GM12878 (cell line): Measurements from ENCODE around the gene METRN. TPM values are rescaled to one million over a fixed set of nuclear protein-coding genes. Genes with fewer than 3 reads are reported as not detected.

Source experiments
- ATAC-seq: fragments of 200-7000 bp; cut with Tn5 transposase; 3 replicates; pipeline ENCODE4 v1.9.1; 2020; ENCODE audit warnings: mild to moderate bottlenecking, moderate library complexity
- BruUV-seq: library from RNA; stranded (reverse); fragments of 400-500 nt; replicated peaks from 2 replicates; lab custom pipeline; 2021; lab: Mats Ljungman, UMichigan
- CTCF ChIA-PET: fragments of 300-600 bp; sonication (Branson Sonifier 250); formaldehyde crosslinking; extraction: SDS; loops from one replicate; lab custom pipeline; 2021; ENCODE audit warnings: inconsistent platforms; lab: Yijun Ruan, JAX
- POLR2A ChIA-PET: fragments of 350-600 bp; formaldehyde crosslinking; extraction: SDS; loops from one replicate; lab custom pipeline; 2021; ENCODE audit warnings: inconsistent platforms; lab: Charles Lee
- RAD21 ChIA-PET: fragments of 300-600 bp; sonication (Branson Sonifier 250); formaldehyde crosslinking; loops from one replicate; lab custom pipeline; 2023; ENCODE audit warnings: antibody characterized with exemption; ENCODE audit not compliant: unreplicated experiment; lab: Charles Lee
- SMC1A ChIA-PET: fragments of 300-600 bp; sonication (Branson Sonifier 250); formaldehyde crosslinking; loops from one replicate; lab custom pipeline; 2023; ENCODE audit not compliant: unreplicated experiment, uncharacterized antibody; lab: Charles Lee
- DNase-seq: peaks from one replicate; pipeline ENCODE4 v3.0.0-alpha.2; 2011; ENCODE audit warnings: low read depth, low spot score
- FAIRE-seq: peaks from 3 replicates; lab custom pipeline; 2011; peaks lifted over from hg19 to GRCh38; lab: Jason Lieb, UNC
- H2AFZ ChIP-seq: 2 replicates; pipeline ENCODE4 v1.6.0; 2011; ENCODE audit warnings: low read depth, low read length, control low read depth; ENCODE audit not compliant: control insufficient read depth
- H3K27ac ChIP-seq: 2 replicates; pipeline ENCODE4 v1.5.1; 2011; ENCODE audit warnings: control low read depth; ENCODE audit not compliant: control insufficient read depth, insufficient read depth
- H3K27me3 ChIP-seq, 2 experiments: replicated peaks in 1 of 2; 2 replicates each; pipeline versions ENCODE4 v1.6.0 to v1.6.1; 2011; ENCODE audit warnings: low read length in 1 of 2; ENCODE audit not compliant: control insufficient read depth in 2 of 2, insufficient read depth in 2 of 2
- H3K36me3 ChIP-seq, 2 experiments: 2 replicates each; pipeline ENCODE4 v1.5.1; 2011; ENCODE audit warnings: low read length in 1 of 2; ENCODE audit not compliant: control insufficient read depth in 2 of 2, insufficient read depth in 2 of 2
- H3K4me1 ChIP-seq: 2 replicates; pipeline ENCODE4 v1.6.1; 2011; ENCODE audit warnings: mild to moderate bottlenecking, low read length, moderate library complexity, mixed read lengths; ENCODE audit not compliant: control insufficient read depth, insufficient read depth
- H3K4me2 ChIP-seq: 2 replicates; pipeline ENCODE4 v1.6.0; 2011; ENCODE audit warnings: control low read depth; ENCODE audit not compliant: control insufficient read depth, insufficient read depth
- H3K4me3 ChIP-seq: fragments of 200-600 bp; sonication (generic); 2 replicates; pipeline ENCODE4 v1.5.1; 2016
- H3K79me2 ChIP-seq: 2 replicates; pipeline ENCODE4 v1.6.0; 2011; ENCODE audit warnings: low read length; ENCODE audit not compliant: control insufficient read depth, insufficient read depth
- H3K9ac ChIP-seq: 2 replicates; pipeline ENCODE4 v1.8.0; 2011; ENCODE audit warnings: low read length, control low read depth, mixed read lengths; ENCODE audit not compliant: control insufficient read depth, insufficient read depth
- H3K9me3 ChIP-seq: replicated peaks from 3 replicates; pipeline ENCODE4 v1.5.1; 2011; ENCODE audit warnings: mild to moderate bottlenecking, low read length; ENCODE audit not compliant: control insufficient read depth, insufficient read depth
- H4K20me1 ChIP-seq: 2 replicates; pipeline ENCODE4 v1.6.0; 2011; ENCODE audit not compliant: control insufficient read depth, insufficient read depth
- GABPA ChIP-seq: IDR thresholded peaks from 2 replicates; pipeline ENCODE4 v1.6.1; 2014; ENCODE audit warnings: antibody characterized with exemption, low read depth, mild to moderate bottlenecking, inconsistent platforms
- IRF4 ChIP-seq: IDR thresholded peaks from 2 replicates; pipeline ENCODE4 v1.6.1; 2011; ENCODE audit warnings: low read depth, low read length
- KDM1A ChIP-seq: fragments of 200-600 bp; sonication (generic); IDR thresholded peaks from 2 replicates; pipeline ENCODE4 v1.6.1; 2016; ENCODE audit warnings: borderline replicate concordance
- NFIC ChIP-seq: IDR thresholded peaks from 2 replicates; pipeline ENCODE4 v1.6.1; 2012; ENCODE audit warnings: low read depth, mild to moderate bottlenecking, inconsistent platforms, low read length, moderate library complexity
- NFYA ChIP-seq: IDR thresholded peaks from 2 replicates; pipeline ENCODE4 v1.6.1; 2011; ENCODE audit warnings: low read depth, mild to moderate bottlenecking, low read length, improper control_type of control experiment, borderline replicate concordance
- NFYB ChIP-seq: IDR thresholded peaks from 2 replicates; pipeline ENCODE4 v1.6.1; 2011; ENCODE audit warnings: low read depth, mild to moderate bottlenecking, low read length, improper control_type of control experiment, moderate library complexity; ENCODE audit not compliant: insufficient read depth
- SMAD1 ChIP-seq: fragments of 450-650 bp; IDR thresholded peaks from 2 replicates; pipeline ENCODE4 v1.6.1; 2018; ENCODE audit warnings: mild to moderate bottlenecking, low read depth; ENCODE audit not compliant: partially characterized antibody
- SREBF1 ChIP-seq: IDR thresholded peaks from 2 replicates; pipeline ENCODE4 v1.6.1; 2012; ENCODE audit warnings: mild to moderate bottlenecking, low read length
- YY1 ChIP-seq: IDR thresholded peaks from 2 replicates; pipeline ENCODE4 v1.6.1; 2011; ENCODE audit warnings: low read depth, mild to moderate bottlenecking, low read length
- ZNF207 ChIP-seq: fragments of 450-650 bp; IDR thresholded peaks from 2 replicates; pipeline ENCODE4 v1.6.1; 2014; ENCODE audit warnings: antibody characterized with exemption, mild to moderate bottlenecking, borderline replicate concordance
- ZNF217 ChIP-seq: fragments of 450-650 bp; IDR thresholded peaks from 2 replicates; pipeline ENCODE4 v1.6.1; 2017; ENCODE audit warnings: antibody characterized with exemption, mild to moderate bottlenecking
- ZZZ3 ChIP-seq: IDR thresholded peaks from 2 replicates; pipeline ENCODE4 v1.6.1; 2011; ENCODE audit warnings: low read depth; ENCODE audit not compliant: control insufficient read depth, insufficient read length
- WGBS: methylation state at CpG from one replicate; pipeline ENCODE4 v1.1.6; 2016; ENCODE audit warnings: low lambda C conversion rate; ENCODE audit not compliant: insufficient replicate concordance, insufficient coverage; ENCODE audit errors: missing lambda C conversion rate; 5-methylcytosine and 5-hydroxymethylcytosine counted together
- in situ Hi-C: fragments of 300-500 bp; cut with MboI; formaldehyde crosslinking; loops from 9 replicates; pipeline ENCODE4 v1.14.3; 2018; ENCODE audit warnings: mixed read lengths
- intact Hi-C: fragments of 100-400 bp; cut with micrococcal nuclease; formaldehyde crosslinking; loops from one replicate; pipeline ENCODE4 v1.14.2; 2022; ENCODE audit not compliant: unreplicated experiment
- polyA plus RNA-seq, 11 experiments: library from polyadenylated mRNA; depleted of rRNA in 4 of 11; unstranded in 6 of 11; stranded (reverse) in 5 of 11; fragments of >200 nt; fragmentation: Nextera tagmentation in 4 of 11; fragmentation: Illumina TruSeq in 1 of 11; extraction: Ambion mirVana in 4 of 11; extraction: Trizol in 1 of 11; gene quantifications; 1 replicate in 1 of 11; 2 replicates in 10 of 11; pipeline versions ENCODE4 v1.2.1 to v1.2.3, GENCODE V29; 2011 to 2016; ENCODE audit warnings: inconsistent platforms in 2 of 11, missing spikeins in 2 of 11, low read depth in 1 of 11
- total RNA-seq, 4 experiments: library from RNA; depleted of rRNA in 3 of 4; stranded (reverse); fragments of >200 nt in 3 of 4; fragmentation: Illumina TruSeq in 1 of 4; extraction: Trizol in 1 of 4; gene quantifications; 2 replicates each; pipeline versions ENCODE4 v1.2.1 to v1.2.3, GENCODE V29; 2013 to 2021
- TF ChIP-seq, protein P1 (sequence below): fragments of 450-650 bp; conservative IDR thresholded peaks from 2 replicates; pipeline ENCODE4 v1.6.1; 2017; ENCODE audit warnings: mild to moderate bottlenecking, moderate library complexity

The METRN gene
- total and polyA plus RNA-seq, 10 of the 15 experiments (the other 5 are each of a cell fraction or from before 2014, with no cell fraction given) = 0.11 to 12.8 (median 1.1) TPM; not detected in 1

GRCh38 chr16:698911-699671 is 15.8 kb upstream of the METRN start:
- 15% methylated on average over 19 of the region's 19 CpGs for WGBS
- ChIA-PET CTCF (interaction anchor here (1.0 kb wide), 1 partner anchor 13 kb away, joined by 3 read pairs; no protein-coding TSS in a partner anchor), RAD21 (no interaction called here), SMC1A (no interaction called here), POLR2A (no interaction called here)
- Histone ChIP-seq H3K9me3 (no peaks in the 10 kb centered on the region), H3K79me2 (no peaks in the 10 kb centered on the region), H3K27ac (no peak overlapping the region), H3K27me3 (peaks cover 2 to 12% of the 10 kb centered on the region in 2 experiments; a peak in 3 of 4 replicates), H3K4me3 (no peak overlapping the region), H4K20me1 (no peaks in the 10 kb centered on the region), H3K9ac (no peak overlapping the region), H2AFZ (no peak overlapping the region), H3K4me1 (peaks cover 7% of the 10 kb centered on the region), H3K4me2 (no peak overlapping the region), H3K36me3 (no peaks in the 10 kb centered on the region)
- no peak for FAIRE-seq
- no peak for TF ChIP-seq ZNF217
- no peak for TF ChIP-seq IRF4
- no peak for TF ChIP-seq ZZZ3
- no peak for TF ChIP-seq NFYB
- no peak for TF ChIP-seq YY1
- TF ChIP-seq NFYA = no peak
- TF ChIP-seq SREBF1 = no peak
- no peak for TF ChIP-seq ZNF207
- no peak for TF ChIP-seq KDM1A
- TF ChIP-seq, protein P1, sequence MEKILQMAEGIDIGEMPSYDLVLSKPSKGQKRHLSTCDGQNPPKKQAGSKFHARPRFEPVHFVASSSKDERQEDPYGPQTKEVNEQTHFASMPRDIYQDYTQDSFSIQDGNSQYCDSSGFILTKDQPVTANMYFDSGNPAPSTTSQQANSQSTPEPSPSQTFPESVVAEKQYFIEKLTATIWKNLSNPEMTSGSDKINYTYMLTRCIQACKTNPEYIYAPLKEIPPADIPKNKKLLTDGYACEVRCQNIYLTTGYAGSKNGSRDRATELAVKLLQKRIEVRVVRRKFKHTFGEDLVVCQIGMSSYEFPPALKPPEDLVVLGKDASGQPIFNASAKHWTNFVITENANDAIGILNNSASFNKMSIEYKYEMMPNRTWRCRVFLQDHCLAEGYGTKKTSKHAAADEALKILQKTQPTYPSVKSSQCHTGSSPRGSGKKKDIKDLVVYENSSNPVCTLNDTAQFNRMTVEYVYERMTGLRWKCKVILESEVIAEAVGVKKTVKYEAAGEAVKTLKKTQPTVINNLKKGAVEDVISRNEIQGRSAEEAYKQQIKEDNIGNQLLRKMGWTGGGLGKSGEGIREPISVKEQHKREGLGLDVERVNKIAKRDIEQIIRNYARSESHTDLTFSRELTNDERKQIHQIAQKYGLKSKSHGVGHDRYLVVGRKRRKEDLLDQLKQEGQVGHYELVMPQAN = no peak
- TF ChIP-seq SMAD1 = no peak
- no peak for TF ChIP-seq NFIC
- TF ChIP-seq GABPA = no peak
- in situ Hi-C loops (no loop called here), intact Hi-C loops (no loop called here)
- BruUV-seq = no TSS peak
- no peak for ATAC-seq
- no peak for DNase-seq
